GM23338 (cell line): ENCODE results near the gene PDE1A.

ENCODE experiments used
- CREB1 ChIP-seq: fragments of 250-450 bp; sonication (Bioruptor Pico); IDR thresholded peaks from 2 replicates; pipeline ENCODE4 v1.5.0; 2020; ENCODE audit warnings: low read depth, mild to moderate bottlenecking, moderate library complexity
- CTCF ChIP-seq, 2 experiments: fragments of 200-600 bp in 1 of 2; sonication (generic) in 1 of 2; conservative IDR thresholded peaks; 2 replicates each; pipeline versions ENCODE4 v1.5.1 to v1.6.1; 2016 to 2017; ENCODE audit warnings: antibody characterized with exemption in 2 of 2, low read depth in 2 of 2, mild to moderate bottlenecking in 2 of 2, moderate library complexity in 1 of 2
- ETS1 ChIP-seq: IDR thresholded peaks from 2 replicates; pipeline ENCODE4 v1.6.1; 2016; ENCODE audit warnings: antibody characterized with exemption
- EZH2 ChIP-seq: fragments of 200-600 bp; sonication (generic); IDR thresholded peaks from one replicate; pipeline ENCODE4 v1.8.0; 2017; ENCODE audit warnings: antibody characterized with exemption, mild to moderate bottlenecking, low read depth; ENCODE audit not compliant: unreplicated experiment
- EZH2phosphoT487 ChIP-seq: fragments of 200-600 bp; sonication (generic); IDR thresholded peaks from one replicate; pipeline ENCODE4 v1.8.1; 2018; ENCODE audit warnings: antibody characterized with exemption; ENCODE audit not compliant: unreplicated experiment
- JUNB ChIP-seq: IDR thresholded peaks from one replicate; pipeline ENCODE4 v1.6.1; 2016; ENCODE audit warnings: antibody characterized with exemption; ENCODE audit not compliant: unreplicated experiment
- NANOG ChIP-seq: IDR thresholded peaks from 2 replicates; pipeline ENCODE4 v1.6.1; 2016; ENCODE audit warnings: antibody characterized with exemption, borderline replicate concordance
- POLR2AphosphoS5 ChIP-seq: IDR thresholded peaks from 2 replicates; pipeline ENCODE4 v1.6.1; 2016; ENCODE audit warnings: antibody characterized with exemption, low read depth
- REST ChIP-seq: IDR thresholded peaks from one replicate; pipeline ENCODE4 v1.6.1; 2018; ENCODE audit warnings: antibody characterized with exemption; ENCODE audit not compliant: unreplicated experiment
- ZNF114 ChIP-seq: fragments of 250-450 bp; sonication (Bioruptor Pico); IDR thresholded peaks from 2 replicates; pipeline ENCODE4 v1.5.0; 2020; ENCODE audit warnings: mild to moderate bottlenecking, moderate library complexity
- ZNF331 ChIP-seq: fragments of 250-450 bp; sonication (Bioruptor Pico); IDR thresholded peaks from 2 replicates; pipeline ENCODE4 v1.5.0; 2020; ENCODE audit warnings: low read depth, mild to moderate bottlenecking, moderate library complexity
- ZNF462 ChIP-seq: fragments of 250-450 bp; sonication (Bioruptor Pico); IDR thresholded peaks from 2 replicates; pipeline ENCODE4 v1.5.0; 2020; ENCODE audit warnings: mild to moderate bottlenecking, moderate library complexity

GRCh38 chr2:182358601-182359000 lies 68.2 kb downstream of the PDE1A start:
- no peak for TF ChIP-seq CTCF (conservative IDR thresholded peaks at IDR 0.05; ENCODE audit: low read depth in 2 of 2)
- no peak for TF ChIP-seq EZH2
- TF ChIP-seq POLR2AphosphoS5, result no peak
- no peak for TF ChIP-seq CREB1 (CRISPR knock-in tag)
- TF ChIP-seq EZH2phosphoT487, result no peak
- TF ChIP-seq ZNF462 (CRISPR knock-in tag), result no peak
- no peak for TF ChIP-seq ZNF331 (CRISPR knock-in tag)
- TF ChIP-seq REST, result no peak
- TF ChIP-seq JUNB, result no peak
- TF ChIP-seq ETS1, result no peak
- no peak for TF ChIP-seq ZNF114
- TF ChIP-seq NANOG, result no peak
